Activated T-cell treated with anti-CD3 and anti-CD28 coated beads, Interleukin-2, amount 50 U/mL, for 72 hours (primary cell): ENCODE measurements around the gene MARCKS. TPM values are rescaled to one million over a fixed set of nuclear protein-coding genes. Genes with fewer than 3 reads are reported as not detected.

Experiments
- ATAC-seq, 2 donors: fragments of 150-1000 bp; cut with Tn5 transposase; replicated peaks in 1 of 2; 2 replicates each; pipeline ENCODE4 v1.10.0; 2021; ENCODE audit warnings: moderate library complexity in 2 of 2, mild to moderate bottlenecking in 1 of 2
- DNase-seq, 2 donors: peaks; one replicate each; pipeline ENCODE4 v3.0.0; 2021 to 2022; ENCODE audit warnings: mixed read lengths in 1 of 2
- H3K27ac Mint-ChIP-seq: one replicate; pipeline ENCODE4 v1.8.0; 2022; ENCODE audit warnings: mild to moderate bottlenecking, moderate library complexity, mixed read lengths
- H3K27me3 Mint-ChIP-seq: one replicate; pipeline ENCODE4 v1.8.0; 2022; ENCODE audit warnings: low read depth, mixed read lengths
- H3K36me3 Mint-ChIP-seq, 2 donors: one replicate each; pipeline ENCODE4 v1.8.0; 2022; ENCODE audit warnings: mixed read lengths in 2 of 2, mild to moderate bottlenecking in 1 of 2; ENCODE audit not compliant: insufficient read depth in 2 of 2
- H3K4me1 Mint-ChIP-seq: one replicate; pipeline ENCODE4 v1.8.0; 2022; ENCODE audit warnings: low read depth, mixed read lengths
- H3K4me3 Mint-ChIP-seq, 2 donors: one replicate each; pipeline ENCODE4 v1.8.0; 2022; ENCODE audit warnings: mild to moderate bottlenecking in 2 of 2, mixed read lengths in 2 of 2, moderate library complexity in 2 of 2
- H3K9me3 Mint-ChIP-seq, 2 donors: one replicate each; pipeline ENCODE4 v1.8.0; 2022; ENCODE audit warnings: mixed read lengths in 2 of 2
- total RNA-seq, 2 donors: library from RNA; stranded (reverse); gene quantifications; one replicate each; pipeline ENCODE4 v1.2.3, GENCODE V29; 2022

Gene MARCKS
- total RNA-seq, 2 donors from 2014 or later, result 1.1 to 1.7 TPM

DNA sequence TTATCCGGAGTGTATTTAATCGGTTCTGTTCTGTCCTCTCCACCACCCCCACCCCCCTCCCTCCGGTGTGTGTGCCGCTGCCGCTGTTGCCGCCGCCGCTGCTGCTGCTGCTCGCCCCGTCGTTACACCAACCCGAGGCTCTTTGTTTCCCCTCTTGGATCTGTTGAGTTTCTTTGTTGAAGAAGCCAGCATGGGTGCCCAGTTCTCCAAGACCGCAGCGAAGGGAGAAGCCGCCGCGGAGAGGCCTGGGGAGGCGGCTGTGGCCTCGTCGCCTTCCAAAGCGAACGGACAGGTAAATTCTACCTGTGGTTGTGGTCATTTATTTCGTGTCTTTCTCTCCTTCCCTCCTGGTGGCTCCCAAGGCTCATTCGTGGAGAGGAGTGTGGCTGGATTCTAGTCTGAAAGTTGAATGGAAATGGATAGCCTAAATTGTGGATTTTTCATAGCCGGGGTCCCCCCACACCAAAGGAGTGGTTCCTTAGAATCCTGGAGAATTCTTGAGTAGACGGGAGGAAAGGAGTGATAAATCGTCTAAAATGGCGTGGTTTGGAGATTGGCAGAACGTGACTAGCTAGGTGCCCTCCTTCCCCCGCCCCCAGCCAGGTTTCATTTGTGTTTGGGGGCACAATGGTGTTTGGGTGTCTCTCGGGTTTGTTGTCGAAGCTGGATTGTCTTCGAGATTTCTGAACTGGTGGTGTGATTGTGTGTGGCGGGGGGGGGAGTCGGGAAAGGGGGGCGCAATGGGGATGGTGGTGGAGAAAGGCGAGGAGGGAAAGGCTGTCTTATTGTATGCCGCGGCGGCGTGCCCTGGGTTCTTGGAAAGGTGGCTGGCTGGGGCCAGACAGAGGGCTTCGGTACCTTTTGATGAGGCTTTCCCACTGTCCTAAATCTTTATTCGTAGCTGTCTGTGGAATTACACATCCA is 673 bp downstream of the MARCKS start:
- Mint-ChIP-seq H3K4me1 (peaks cover 5% of the 10 kb centered on the region), H3K36me3 (peaks cover 2 to 3% of the 10 kb centered on the region in 2 donors), H3K4me3 (no peak overlapping the region), H3K9me3 (no peaks in the 10 kb centered on the region), H3K27ac (peak overlapping the region; percentile 19), H3K27me3 (peaks cover 44% of the 10 kb centered on the region)
- ATAC-seq (peak in 1 of 2 donors; percentile 6), DNase-seq (peak; percentile 12 to 25)

DNA sequence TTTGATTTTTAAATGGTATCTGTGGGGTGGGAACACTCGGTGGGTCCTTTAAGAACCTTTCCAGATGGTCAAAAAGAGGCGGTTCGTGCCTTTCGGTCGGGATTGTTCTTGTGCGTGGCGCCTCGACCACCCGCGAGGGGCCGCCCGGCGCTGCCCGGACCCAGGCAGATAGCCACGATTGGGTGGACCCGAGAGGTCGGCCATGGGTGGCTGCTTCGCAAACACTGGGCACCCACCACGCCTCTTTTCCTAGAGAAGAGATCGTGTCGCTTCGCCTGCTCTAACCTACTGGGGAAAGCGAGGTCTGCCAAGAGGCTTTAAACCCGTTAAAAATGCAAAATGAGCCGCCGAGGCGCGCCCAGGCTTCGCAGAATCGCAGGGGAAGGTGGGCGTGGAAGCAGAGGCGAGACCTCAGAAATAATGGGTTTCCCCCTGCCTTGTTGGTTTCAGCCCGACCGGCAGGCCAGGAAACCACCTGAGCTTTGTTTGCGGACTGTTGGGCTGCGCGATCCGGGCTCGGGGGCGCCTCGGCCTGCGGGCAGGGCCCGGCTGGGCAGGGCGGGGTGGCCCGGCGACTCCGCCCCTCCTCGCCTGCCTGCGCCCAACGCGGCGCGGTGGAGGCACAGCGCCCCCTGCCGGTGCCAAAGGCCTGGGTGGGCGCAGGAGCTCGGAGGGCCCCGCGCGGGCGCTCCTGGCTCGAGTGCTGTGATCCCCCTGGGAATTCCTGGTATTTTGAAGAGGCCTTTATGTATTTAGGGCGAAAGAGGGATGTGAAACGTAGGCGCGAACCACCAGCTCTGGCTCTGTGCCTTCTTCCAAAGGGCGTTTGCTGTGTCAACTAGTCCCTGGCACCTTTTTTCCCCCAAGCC is 1.6 kb downstream of the MARCKS start:
- Mint-ChIP-seq H3K4me3 (peak overlapping the region; percentile 56 to 76), H3K9me3 (no peaks in the 10 kb centered on the region), H3K27ac (peak overlapping the region; percentile 19), H3K27me3 (peaks cover 35% of the 10 kb centered on the region), H3K4me1 (peaks cover 5% of the 10 kb centered on the region), H3K36me3 (peaks cover 2 to 3% of the 10 kb centered on the region in 2 donors)
- DNase-seq, result peak; percentile 91 to 92
- peak; percentile 96 for ATAC-seq

DNA sequence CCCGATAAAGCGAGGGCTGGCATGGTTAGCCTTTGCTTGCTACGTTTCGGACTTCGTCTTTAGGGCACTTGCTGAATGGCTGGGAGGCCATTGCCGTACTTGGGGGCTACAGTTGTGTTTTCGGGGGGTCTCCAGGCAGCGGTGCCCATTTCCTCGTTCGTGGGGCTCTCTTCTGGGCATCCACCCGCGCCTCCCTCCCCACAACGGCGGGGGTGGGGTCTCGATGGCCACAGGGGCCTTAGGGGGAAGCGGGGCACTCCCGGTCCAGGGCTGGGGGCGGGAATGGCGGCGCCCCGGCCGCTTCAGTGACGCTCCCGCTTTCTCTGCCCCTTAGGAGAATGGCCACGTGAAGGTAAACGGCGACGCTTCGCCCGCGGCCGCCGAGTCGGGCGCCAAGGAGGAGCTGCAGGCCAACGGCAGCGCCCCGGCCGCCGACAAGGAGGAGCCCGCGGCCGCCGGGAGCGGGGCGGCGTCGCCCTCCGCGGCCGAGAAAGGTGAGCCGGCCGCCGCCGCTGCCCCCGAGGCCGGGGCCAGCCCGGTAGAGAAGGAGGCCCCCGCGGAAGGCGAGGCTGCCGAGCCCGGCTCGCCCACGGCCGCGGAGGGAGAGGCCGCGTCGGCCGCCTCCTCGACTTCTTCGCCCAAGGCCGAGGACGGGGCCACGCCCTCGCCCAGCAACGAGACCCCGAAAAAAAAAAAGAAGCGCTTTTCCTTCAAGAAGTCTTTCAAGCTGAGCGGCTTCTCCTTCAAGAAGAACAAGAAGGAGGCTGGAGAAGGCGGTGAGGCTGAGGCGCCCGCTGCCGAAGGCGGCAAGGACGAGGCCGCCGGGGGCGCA is 2.4 kb downstream of the MARCKS start:
- peak overlapping the region; percentile 56 to 76 for H3K4me3 Mint-ChIP-seq

DNA sequence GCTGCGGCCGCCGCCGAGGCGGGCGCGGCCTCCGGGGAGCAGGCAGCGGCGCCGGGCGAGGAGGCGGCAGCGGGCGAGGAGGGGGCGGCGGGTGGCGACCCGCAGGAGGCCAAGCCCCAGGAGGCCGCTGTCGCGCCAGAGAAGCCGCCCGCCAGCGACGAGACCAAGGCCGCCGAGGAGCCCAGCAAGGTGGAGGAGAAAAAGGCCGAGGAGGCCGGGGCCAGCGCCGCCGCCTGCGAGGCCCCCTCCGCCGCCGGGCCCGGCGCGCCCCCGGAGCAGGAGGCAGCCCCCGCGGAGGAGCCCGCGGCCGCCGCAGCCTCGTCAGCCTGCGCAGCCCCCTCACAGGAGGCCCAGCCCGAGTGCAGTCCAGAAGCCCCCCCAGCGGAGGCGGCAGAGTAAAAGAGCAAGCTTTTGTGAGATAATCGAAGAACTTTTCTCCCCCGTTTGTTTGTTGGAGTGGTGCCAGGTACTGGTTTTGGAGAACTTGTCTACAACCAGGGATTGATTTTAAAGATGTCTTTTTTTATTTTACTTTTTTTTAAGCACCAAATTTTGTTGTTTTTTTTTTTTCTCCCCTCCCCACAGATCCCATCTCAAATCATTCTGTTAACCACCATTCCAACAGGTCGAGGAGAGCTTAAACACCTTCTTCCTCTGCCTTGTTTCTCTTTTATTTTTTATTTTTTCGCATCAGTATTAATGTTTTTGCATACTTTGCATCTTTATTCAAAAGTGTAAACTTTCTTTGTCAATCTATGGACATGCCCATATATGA is 3.2 kb downstream of the MARCKS start:
- no peak overlapping the region for H3K27ac Mint-ChIP-seq
- peaks cover 2 to 3% of the 10 kb centered on the region in 2 donors for H3K36me3 Mint-ChIP-seq
- H3K9me3 Mint-ChIP-seq, result no peaks in the 10 kb centered on the region
- DNase-seq (no peak), ATAC-seq (no peak)
- H3K27me3 Mint-ChIP-seq, result peaks cover 33% of the 10 kb centered on the region
- H3K4me3 Mint-ChIP-seq, result peak overlapping the region; percentile 18 to 66
- peaks cover 5% of the 10 kb centered on the region for H3K4me1 Mint-ChIP-seq

More for the DNA sequence above, 2.4 kb downstream of the MARCKS start:
- ATAC-seq, result no peak
- H3K9me3 Mint-ChIP-seq, result no peaks in the 10 kb centered on the region
- no peak overlapping the region for H3K27ac Mint-ChIP-seq
- H3K36me3 Mint-ChIP-seq, result peaks cover 2 to 3% of the 10 kb centered on the region in 2 donors
- DNase-seq, result no peak
- H3K27me3 Mint-ChIP-seq, result peaks cover 32% of the 10 kb centered on the region
- H3K4me1 Mint-ChIP-seq, result peaks cover 5% of the 10 kb centered on the region

DNA sequence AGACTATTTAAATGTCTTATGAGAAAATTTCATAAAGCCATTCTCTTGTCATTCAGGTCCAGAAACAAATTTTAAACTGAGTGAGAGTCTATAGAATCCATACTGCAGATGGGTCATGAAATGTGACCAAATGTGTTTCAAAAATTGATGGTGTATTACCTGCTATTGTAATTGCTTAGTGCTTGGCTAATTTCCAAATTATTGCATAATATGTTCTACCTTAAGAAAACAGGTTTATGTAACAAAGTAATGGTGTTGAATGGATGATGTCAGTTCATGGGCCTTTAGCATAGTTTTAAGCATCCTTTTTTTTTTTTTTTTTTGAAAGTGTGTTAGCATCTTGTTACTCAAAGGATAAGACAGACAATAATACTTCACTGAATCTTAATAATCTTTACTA is 5.0 kb downstream of the MARCKS start:
- Mint-ChIP-seq H3K4me1 (peaks cover 5% of the 10 kb centered on the region), H3K4me3 (no peak overlapping the region), H3K36me3 (peaks cover 2 to 3% of the 10 kb centered on the region in 2 donors), H3K9me3 (no peaks in the 10 kb centered on the region), H3K27me3 (peaks cover 29% of the 10 kb centered on the region), H3K27ac (no peak overlapping the region)
- DNase-seq, result no peak
- ATAC-seq, result no peak

DNA sequence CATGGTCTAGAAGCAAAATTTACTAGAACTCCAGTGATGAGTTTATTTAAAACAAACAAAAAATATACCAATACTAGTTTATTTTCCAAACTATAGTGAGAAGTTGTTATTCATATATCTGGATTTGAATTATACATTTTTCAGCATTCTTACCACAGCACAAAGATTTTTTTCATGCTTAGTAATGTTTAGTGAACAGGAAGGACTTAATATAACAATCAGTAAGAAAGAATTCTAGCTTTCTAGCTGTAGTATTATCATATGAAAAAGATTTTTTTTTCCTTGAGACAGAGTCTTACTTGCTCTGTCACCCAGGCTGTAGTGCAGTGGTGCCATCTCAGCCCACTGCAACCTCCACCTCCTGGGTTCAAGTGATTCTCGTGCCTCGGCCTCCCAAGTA is 13.8 kb downstream of the MARCKS start:
- Mint-ChIP-seq H3K4me3 (no peak overlapping the region), H3K36me3 (no peaks in the 10 kb centered on the region), H3K9me3 (no peaks in the 10 kb centered on the region), H3K27me3 (peaks cover 25% of the 10 kb centered on the region), H3K27ac (no peak overlapping the region), H3K4me1 (peaks cover 5% of the 10 kb centered on the region)
- no peak for DNase-seq
- ATAC-seq, result no peak

DNA sequence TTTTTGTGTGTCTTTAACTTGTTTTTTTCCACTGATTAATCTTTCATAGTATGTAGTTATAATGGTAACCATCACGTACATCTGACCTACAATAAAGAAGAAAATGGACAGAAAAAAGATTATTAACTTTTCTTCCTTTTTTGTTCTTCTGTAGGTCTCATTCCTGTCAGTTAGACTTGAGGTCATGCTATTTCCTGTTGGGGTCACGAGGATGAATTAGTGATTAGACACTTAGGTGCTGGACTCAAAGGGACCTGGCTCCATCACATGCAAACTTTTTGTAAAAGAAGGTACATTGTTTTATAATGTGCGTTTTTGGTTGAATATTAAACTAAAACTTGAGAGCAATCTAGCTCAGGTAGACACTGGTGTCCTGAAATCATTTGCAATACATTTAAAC is 14.8 kb downstream of the MARCKS start:
- Mint-ChIP-seq H3K27ac (no peak overlapping the region), H3K27me3 (peaks cover 25% of the 10 kb centered on the region), H3K4me1 (peaks cover 5% of the 10 kb centered on the region), H3K36me3 (no peaks in the 10 kb centered on the region), H3K4me3 (no peak overlapping the region), H3K9me3 (no peaks in the 10 kb centered on the region)
- ATAC-seq, result no peak
- no peak for DNase-seq

DNA sequence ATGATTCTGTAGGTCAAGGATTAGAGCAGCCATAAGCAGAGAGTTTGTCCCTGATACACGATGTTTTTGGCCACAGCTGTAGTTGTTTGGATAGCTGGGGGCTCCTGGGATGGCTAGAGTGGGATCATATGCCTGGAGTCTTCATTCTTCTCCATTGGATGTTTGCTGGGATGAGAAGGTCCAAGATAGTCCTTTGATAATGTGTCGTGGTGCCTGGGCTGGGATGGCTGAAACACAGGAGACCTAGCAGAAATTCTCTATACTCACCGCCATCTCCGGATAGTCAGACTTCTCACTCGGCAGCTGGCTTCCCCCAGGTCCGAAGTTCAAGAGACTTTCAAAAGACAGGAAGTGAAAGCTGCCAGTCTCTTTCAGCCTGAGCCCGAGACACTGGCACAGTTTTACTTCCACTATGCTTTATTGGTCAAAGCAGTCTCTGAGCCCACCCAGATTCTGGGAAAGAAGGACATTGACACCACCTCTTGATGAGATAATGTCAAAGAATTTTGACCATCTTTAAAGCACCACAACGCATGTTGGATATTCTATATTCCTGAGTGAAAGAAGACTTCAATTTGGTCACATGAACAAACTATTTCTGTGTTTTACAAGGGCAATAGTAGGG is 16.0 kb downstream of the MARCKS start:
- Mint-ChIP-seq H3K9me3 (no peaks in the 10 kb centered on the region), H3K4me1 (peaks cover 5% of the 10 kb centered on the region), H3K36me3 (no peaks in the 10 kb centered on the region), H3K27me3 (peaks cover 31% of the 10 kb centered on the region), H3K4me3 (peak overlapping the region; percentile 14 to 22), H3K27ac (no peak overlapping the region)
- DNase-seq, result peak in 1 of 2 donors; percentile 9
- no peak for ATAC-seq

DNA sequence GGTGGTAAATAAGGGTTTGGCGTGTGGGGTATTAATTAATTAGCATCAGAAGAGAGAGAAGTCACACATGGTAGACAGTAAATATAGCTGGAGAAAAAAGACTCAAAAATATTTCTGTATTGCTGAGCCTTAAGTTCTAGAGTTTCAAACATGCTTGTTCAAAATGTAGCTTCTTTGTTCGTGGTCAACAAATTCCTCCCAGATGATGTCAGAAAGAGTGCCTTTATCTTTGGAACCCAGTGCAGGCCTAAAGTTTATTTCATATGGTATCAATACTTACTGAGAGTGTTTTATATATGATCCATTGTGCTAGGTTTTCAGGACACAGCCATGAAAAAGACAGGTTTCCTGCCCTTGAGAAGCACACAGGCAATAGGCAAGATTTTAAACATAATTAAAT is 18.3 kb downstream of the MARCKS start:
- no peak overlapping the region for H3K4me3 Mint-ChIP-seq
- no peak overlapping the region for H3K27ac Mint-ChIP-seq
- ATAC-seq, result no peak
- H3K27me3 Mint-ChIP-seq, result peaks cover 29% of the 10 kb centered on the region
- peaks cover 5% of the 10 kb centered on the region for H3K4me1 Mint-ChIP-seq
- H3K36me3 Mint-ChIP-seq, result no peaks in the 10 kb centered on the region
- DNase-seq, result no peak
- H3K9me3 Mint-ChIP-seq, result no peaks in the 10 kb centered on the region

DNA sequence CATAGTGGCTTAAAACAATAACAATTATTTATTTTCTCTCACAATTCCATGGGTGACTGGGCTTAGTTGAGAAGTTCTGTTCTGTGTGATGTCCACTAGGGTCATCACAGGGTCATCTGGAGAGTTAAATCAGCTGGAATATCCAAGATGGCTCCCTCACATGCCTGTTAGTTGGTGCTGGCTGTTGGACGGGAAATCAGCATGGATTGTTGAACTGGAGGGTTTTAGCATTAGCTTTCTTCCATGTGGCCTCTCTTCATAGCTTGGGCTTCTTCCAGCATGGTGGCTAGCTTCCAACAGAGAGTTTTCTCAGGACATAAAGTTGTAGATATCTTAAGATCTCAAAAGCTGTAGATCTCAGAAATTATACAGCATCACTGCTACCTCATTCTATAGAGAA is 19.6 kb downstream of the MARCKS start:
- H3K27me3 Mint-ChIP-seq, result peaks cover 36% of the 10 kb centered on the region
- H3K36me3 Mint-ChIP-seq, result no peaks in the 10 kb centered on the region
- DNase-seq (no peak), ATAC-seq (no peak)
- no peaks in the 10 kb centered on the region for H3K9me3 Mint-ChIP-seq
- no peak overlapping the region for H3K27ac Mint-ChIP-seq
- H3K4me3 Mint-ChIP-seq, result no peak overlapping the region
- H3K4me1 Mint-ChIP-seq, result peaks cover 5% of the 10 kb centered on the region

DNA sequence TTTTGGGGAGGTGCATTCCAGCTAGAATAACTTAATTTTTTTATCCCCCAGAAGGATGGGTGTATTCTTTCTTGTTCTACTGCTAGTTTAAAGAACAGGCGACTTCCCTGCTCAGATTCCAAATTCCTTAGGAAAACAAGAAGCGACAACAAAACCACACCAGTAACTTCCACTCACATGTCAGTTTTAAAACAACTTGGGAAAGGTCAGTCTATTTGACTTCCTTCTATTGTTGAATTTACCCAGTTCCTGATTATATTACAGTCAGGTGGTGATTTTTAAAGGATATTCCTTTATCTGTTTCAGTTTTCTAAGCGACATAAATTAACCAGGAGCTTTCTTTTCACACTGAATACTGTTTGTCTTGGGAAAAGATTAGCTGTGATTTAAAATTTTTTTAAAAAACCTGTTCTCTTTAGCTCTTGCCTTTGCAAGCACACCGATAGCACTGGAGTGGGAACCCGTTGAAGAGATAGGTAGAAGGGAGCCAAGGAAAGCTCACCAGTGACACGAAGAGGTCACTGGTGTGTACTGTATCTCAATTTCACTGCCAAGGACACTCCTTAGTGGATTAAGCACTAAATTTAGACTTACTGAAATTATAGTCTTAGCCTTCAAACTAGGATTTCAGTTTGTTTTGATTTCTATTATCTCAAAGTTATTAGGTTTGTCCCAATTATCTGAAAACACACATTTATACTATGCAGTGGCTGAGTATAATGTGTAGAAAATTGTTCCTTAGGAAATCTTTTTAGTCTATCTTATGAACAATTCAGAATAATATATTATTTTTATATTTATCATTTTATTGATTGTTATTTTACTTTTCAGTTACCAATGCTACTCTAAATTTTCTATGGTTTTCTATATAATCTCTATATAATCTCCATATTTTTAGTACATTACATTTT is 22.3 kb downstream of the MARCKS start:
- no peaks in the 10 kb centered on the region for H3K9me3 Mint-ChIP-seq
- peak; percentile 63 to 75 for ATAC-seq
- H3K36me3 Mint-ChIP-seq, result no peaks in the 10 kb centered on the region
- no peak overlapping the region for H3K4me3 Mint-ChIP-seq
- peak; percentile 5 to 7 for DNase-seq
- no peaks in the 10 kb centered on the region for H3K4me1 Mint-ChIP-seq
- H3K27me3 Mint-ChIP-seq, result peaks cover 43% of the 10 kb centered on the region
- no peak overlapping the region for H3K27ac Mint-ChIP-seq
